Neural cell (in vitro differentiated cells): ENCODE data around the gene ANP32A. TPM values are rescaled to one million over a fixed set of nuclear protein-coding genes. Genes with fewer than 3 reads are reported as not detected.

ENCODE experiments used
- H2AFZ ChIP-seq: fragments of 200-600, 300-800 bp; sonication (generic), shearing (Covaris generic); 2 replicates; pipeline ENCODE4 v1.6.0; 2014; ENCODE audit warnings: low read depth, mild to moderate bottlenecking, antibody characterized with exemption, low read length, moderate library complexity
- H3F3A ChIP-seq: fragments of 200-600 bp; shearing (Covaris generic); 2 replicates; pipeline ENCODE4 v1.6.1; 2016; ENCODE audit warnings: mild to moderate bottlenecking, moderate library complexity, mixed read lengths, antibody characterized with exemption, low read length; ENCODE audit not compliant: insufficient read depth, poor library complexity, severe bottlenecking
- H3K27ac ChIP-seq: fragments of 200-600, 300-800 bp; sonication (generic), shearing (Covaris generic); 2 replicates; pipeline ENCODE4 v1.5.1; 2014; ENCODE audit warnings: mild to moderate bottlenecking, low read length, moderate library complexity
- H3K27me3 ChIP-seq: fragments of 300-800, 200-600 bp; sonication (generic), shearing (Covaris generic); 2 replicates; pipeline ENCODE4 v1.6.0; 2014; ENCODE audit warnings: mild to moderate bottlenecking, low read depth, low read length, moderate library complexity; ENCODE audit not compliant: insufficient read depth
- H3K36me3 ChIP-seq: fragments of 300-800, 200-600 bp; sonication (generic), shearing (Covaris generic); 2 replicates; pipeline ENCODE4 v1.5.1; 2014; ENCODE audit warnings: mild to moderate bottlenecking, antibody characterized with exemption, low read length, moderate library complexity; ENCODE audit not compliant: insufficient read depth
- H3K4me2 ChIP-seq: fragments of 300-800, 200-600 bp; sonication (generic), shearing (Covaris generic); 2 replicates; pipeline ENCODE4 v1.6.0; 2014; ENCODE audit warnings: mild to moderate bottlenecking, low read length
- H3K4me3 ChIP-seq: fragments of 300-800, 200-600 bp; sonication (generic), shearing (Covaris generic); 2 replicates; pipeline ENCODE4 v1.5.1; 2014; ENCODE audit warnings: mild to moderate bottlenecking, low read length, moderate library complexity
- H3K79me2 ChIP-seq: fragments of 200-600 bp; shearing (Covaris generic); replicated peaks from 2 replicates; pipeline ENCODE4 v1.6.0; 2014; ENCODE audit warnings: mild to moderate bottlenecking, low read length, moderate library complexity; ENCODE audit not compliant: insufficient read depth
- H3K9ac ChIP-seq: fragments of 300-800, 200-600 bp; sonication (generic), shearing (Covaris generic); 2 replicates; pipeline ENCODE4 v1.6.1; 2016; ENCODE audit warnings: mild to moderate bottlenecking, low read length, mixed read lengths
- H3K9me2 ChIP-seq: fragments of 200-600 bp; shearing (Covaris generic); 2 replicates; pipeline ENCODE4 v1.6.1; 2016; ENCODE audit warnings: mild to moderate bottlenecking, low read length, mixed read lengths; ENCODE audit not compliant: insufficient read depth
- H3K9me3 ChIP-seq: fragments of 200-600, 300-800 bp; sonication (generic), shearing (Covaris generic); 2 replicates; pipeline ENCODE4 v1.6.1; 2016; ENCODE audit warnings: mild to moderate bottlenecking, mixed run types, low read length, moderate library complexity, mixed read lengths
- H4K20me1 ChIP-seq: fragments of 200-600 bp; shearing (Covaris generic); 2 replicates; pipeline ENCODE4 v1.6.1; 2016; ENCODE audit warnings: mild to moderate bottlenecking, mixed run types; ENCODE audit not compliant: insufficient read depth
- EP300 ChIP-seq: fragments of 450-650 bp; conservative IDR thresholded peaks from 2 replicates; pipeline ENCODE4 v1.6.1; 2014; ENCODE audit warnings: antibody characterized with exemption, mild to moderate bottlenecking, moderate library complexity; ENCODE audit not compliant: poor library complexity, severe bottlenecking
- EZH2 ChIP-seq: fragments of 200-600, 300-800 bp; shearing (Covaris generic), sonication (generic); IDR thresholded peaks from 2 replicates; pipeline ENCODE4 v1.6.1; 2014; ENCODE audit warnings: antibody characterized with exemption, low read length, borderline replicate concordance, mild to moderate bottlenecking; ENCODE audit not compliant: insufficient read depth, poor library complexity, severe bottlenecking
- MXI1 ChIP-seq: fragments of 450-650 bp; conservative IDR thresholded peaks from 2 replicates; pipeline ENCODE4 v1.6.1; 2014; ENCODE audit warnings: antibody characterized with exemption, mild to moderate bottlenecking; ENCODE audit not compliant: poor library complexity, severe bottlenecking
- POLR2AphosphoS5 ChIP-seq: IDR thresholded peaks from 2 replicates; pipeline ENCODE4 v1.6.1; 2012
- RAD21 ChIP-seq: fragments of 450-650 bp; conservative IDR thresholded peaks from 2 replicates; pipeline ENCODE4 v1.6.1; 2014; ENCODE audit warnings: antibody characterized with exemption, mild to moderate bottlenecking, moderate library complexity
- SMC3 ChIP-seq: fragments of 450-650 bp; conservative IDR thresholded peaks from 2 replicates; pipeline ENCODE4 v1.6.1; 2014; ENCODE audit warnings: antibody characterized with exemption, mild to moderate bottlenecking, moderate library complexity; ENCODE audit not compliant: poor library complexity
- TAF1 ChIP-seq: IDR thresholded peaks from 2 replicates; pipeline ENCODE4 v1.6.1; 2012; ENCODE audit warnings: low read depth
- polyA plus RNA-seq: library from polyadenylated mRNA; depleted of rRNA; stranded (reverse); fragments of >200 nt; gene quantifications from 2 replicates; pipeline ENCODE4 v1.2.3, GENCODE V29; 2014
- TF ChIP-seq, protein P1 (sequence below): IDR thresholded peaks from 2 replicates; pipeline ENCODE4 v1.6.1; 2012; ENCODE audit warnings: borderline replicate concordance
- TF ChIP-seq, protein P2 (sequence below): fragments of 450-650 bp; IDR thresholded peaks from 2 replicates; pipeline ENCODE4 v1.5.1; 2014; ENCODE audit warnings: antibody characterized with exemption, mild to moderate bottlenecking, moderate library complexity; ENCODE audit not compliant: poor library complexity, severe bottlenecking

The ANP32A gene
- polyA plus RNA-seq, 1 donor from 2014 or later, result 190 TPM

DNA sequence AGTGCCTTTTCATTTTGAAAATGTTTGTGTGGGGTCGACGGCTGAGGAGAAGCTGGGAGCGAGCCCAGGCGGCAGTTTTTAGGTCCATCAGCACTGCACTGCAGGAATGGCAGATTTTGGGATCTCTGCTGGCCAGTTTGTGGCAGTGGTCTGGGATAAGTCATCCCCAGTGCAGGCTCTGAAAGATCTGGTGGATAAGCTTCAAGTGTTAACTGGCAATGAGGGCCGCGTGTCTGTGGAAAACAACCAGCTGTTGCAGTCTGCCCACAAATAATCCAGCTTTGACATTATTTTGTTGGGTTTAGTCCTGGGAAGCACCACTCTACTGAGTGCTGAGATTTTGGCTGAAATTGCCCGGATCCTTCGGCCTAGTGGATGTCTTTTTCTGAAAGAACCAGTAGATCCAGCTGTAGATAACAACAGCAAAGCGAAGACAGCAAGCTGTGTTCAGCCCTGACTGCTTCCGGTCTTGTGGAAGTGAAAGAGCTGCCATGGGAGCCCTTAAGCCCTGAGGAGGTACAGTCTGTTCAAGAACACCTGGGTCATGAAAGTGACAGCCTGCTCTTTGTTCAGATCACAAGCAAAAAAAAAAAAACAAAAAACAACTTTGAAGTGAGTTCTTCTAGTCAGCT lies 13.1 kb upstream of the ANP32A start:
- Histone ChIP-seq H3K79me2 (no peaks in the 10 kb centered on the region), H3K9ac (no peak overlapping the region), H3K27ac (no peak overlapping the region), H2AFZ (no peak overlapping the region), H3K4me2 (no peak overlapping the region), H3K9me2 (no peaks in the 10 kb centered on the region), H3K4me3 (no peak overlapping the region), H3F3A (no peaks in the 10 kb centered on the region), H3K27me3 (no peaks in the 10 kb centered on the region), H3K9me3 (no peaks in the 10 kb centered on the region), H3K36me3 (no peaks in the 10 kb centered on the region), H4K20me1 (no peaks in the 10 kb centered on the region)
- TF ChIP-seq RAD21 (no peak), SMC3 (no peak), EZH2 (no peak), EP300 (no peak), POLR2AphosphoS5 (no peak), TAF1 (no peak), MXI1 (no peak)
- TF ChIP-seq, protein P1, sequence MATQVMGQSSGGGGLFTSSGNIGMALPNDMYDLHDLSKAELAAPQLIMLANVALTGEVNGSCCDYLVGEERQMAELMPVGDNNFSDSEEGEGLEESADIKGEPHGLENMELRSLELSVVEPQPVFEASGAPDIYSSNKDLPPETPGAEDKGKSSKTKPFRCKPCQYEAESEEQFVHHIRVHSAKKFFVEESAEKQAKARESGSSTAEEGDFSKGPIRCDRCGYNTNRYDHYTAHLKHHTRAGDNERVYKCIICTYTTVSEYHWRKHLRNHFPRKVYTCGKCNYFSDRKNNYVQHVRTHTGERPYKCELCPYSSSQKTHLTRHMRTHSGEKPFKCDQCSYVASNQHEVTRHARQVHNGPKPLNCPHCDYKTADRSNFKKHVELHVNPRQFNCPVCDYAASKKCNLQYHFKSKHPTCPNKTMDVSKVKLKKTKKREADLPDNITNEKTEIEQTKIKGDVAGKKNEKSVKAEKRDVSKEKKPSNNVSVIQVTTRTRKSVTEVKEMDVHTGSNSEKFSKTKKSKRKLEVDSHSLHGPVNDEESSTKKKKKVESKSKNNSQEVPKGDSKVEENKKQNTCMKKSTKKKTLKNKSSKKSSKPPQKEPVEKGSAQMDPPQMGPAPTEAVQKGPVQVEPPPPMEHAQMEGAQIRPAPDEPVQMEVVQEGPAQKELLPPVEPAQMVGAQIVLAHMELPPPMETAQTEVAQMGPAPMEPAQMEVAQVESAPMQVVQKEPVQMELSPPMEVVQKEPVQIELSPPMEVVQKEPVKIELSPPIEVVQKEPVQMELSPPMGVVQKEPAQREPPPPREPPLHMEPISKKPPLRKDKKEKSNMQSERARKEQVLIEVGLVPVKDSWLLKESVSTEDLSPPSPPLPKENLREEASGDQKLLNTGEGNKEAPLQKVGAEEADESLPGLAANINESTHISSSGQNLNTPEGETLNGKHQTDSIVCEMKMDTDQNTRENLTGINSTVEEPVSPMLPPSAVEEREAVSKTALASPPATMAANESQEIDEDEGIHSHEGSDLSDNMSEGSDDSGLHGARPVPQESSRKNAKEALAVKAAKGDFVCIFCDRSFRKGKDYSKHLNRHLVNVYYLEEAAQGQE, result no peak
- TF ChIP-seq, protein P2, sequence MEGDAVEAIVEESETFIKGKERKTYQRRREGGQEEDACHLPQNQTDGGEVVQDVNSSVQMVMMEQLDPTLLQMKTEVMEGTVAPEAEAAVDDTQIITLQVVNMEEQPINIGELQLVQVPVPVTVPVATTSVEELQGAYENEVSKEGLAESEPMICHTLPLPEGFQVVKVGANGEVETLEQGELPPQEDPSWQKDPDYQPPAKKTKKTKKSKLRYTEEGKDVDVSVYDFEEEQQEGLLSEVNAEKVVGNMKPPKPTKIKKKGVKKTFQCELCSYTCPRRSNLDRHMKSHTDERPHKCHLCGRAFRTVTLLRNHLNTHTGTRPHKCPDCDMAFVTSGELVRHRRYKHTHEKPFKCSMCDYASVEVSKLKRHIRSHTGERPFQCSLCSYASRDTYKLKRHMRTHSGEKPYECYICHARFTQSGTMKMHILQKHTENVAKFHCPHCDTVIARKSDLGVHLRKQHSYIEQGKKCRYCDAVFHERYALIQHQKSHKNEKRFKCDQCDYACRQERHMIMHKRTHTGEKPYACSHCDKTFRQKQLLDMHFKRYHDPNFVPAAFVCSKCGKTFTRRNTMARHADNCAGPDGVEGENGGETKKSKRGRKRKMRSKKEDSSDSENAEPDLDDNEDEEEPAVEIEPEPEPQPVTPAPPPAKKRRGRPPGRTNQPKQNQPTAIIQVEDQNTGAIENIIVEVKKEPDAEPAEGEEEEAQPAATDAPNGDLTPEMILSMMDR, result no peak

DNA sequence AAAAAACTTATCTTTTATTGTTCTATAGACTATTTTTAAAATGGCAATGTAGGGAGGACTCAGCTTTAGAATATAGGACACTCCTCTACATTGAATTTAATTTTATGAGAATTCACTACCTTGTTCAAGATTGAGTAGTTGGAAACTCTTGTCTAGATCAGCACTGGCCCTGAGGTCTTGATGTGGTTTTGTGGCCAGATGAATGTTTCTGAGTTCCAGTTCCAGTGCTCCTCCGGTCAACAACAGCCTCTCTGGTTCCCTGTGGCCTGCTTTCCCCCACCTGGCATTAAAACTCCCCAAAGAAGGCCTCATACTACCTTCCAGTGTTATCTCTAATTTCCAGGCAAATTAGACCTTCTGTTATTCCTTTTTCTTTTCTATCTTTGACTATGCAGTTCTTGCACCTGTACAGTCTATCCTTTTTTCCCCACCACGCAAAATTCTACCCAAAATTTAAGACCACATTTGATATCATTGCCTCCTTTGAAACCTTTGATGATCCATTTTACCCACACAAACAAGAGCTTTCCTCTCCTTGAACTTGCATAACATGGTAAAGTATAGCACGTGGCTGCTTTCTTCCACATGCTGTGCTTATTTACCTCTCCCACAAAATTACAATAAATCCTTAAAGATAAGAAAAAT lies 9.6 kb upstream of the ANP32A start:
- Histone ChIP-seq H3K9ac (no peak overlapping the region), H3F3A (no peaks in the 10 kb centered on the region), H3K9me3 (no peaks in the 10 kb centered on the region), H3K4me3 (no peak overlapping the region), H3K36me3 (no peaks in the 10 kb centered on the region), H3K4me2 (no peak overlapping the region), H3K79me2 (no peaks in the 10 kb centered on the region), H2AFZ (no peak overlapping the region), H4K20me1 (no peaks in the 10 kb centered on the region), H3K27ac (no peak overlapping the region), H3K27me3 (no peaks in the 10 kb centered on the region), H3K9me2 (no peaks in the 10 kb centered on the region)
- no peak for TF ChIP-seq RAD21
- TF ChIP-seq POLR2AphosphoS5, result no peak
- TF ChIP-seq, protein P1, result no peak
- no peak for TF ChIP-seq MXI1
- TF ChIP-seq EZH2, result no peak
- TF ChIP-seq, protein P2, result no peak
- TF ChIP-seq TAF1, result no peak
- TF ChIP-seq EP300, result no peak
- no peak for TF ChIP-seq SMC3
